Activated naive CD4-positive, alpha-beta T cell treated with anti-CD3 and anti-CD28 coated beads, Interleukin-2, amount 50 U/mL, for 16 hours (primary cell): ENCODE measurements around the gene B4GALNT1.

Experiments
- DNase-seq: peaks from one replicate; pipeline ENCODE4 v3.0.0-alpha.2; 2020

The B4GALNT1 gene

GRCh38 chr12:57583008-57583831, 49.8 kb downstream of the B4GALNT1 start:
- peak; percentile 60 for DNase-seq

- no peak for DNase-seq
These were observed 50.6 kb downstream of the B4GALNT1 start for GRCh38 chr12:57582440-57582839.

- no peak for DNase-seq
These were observed 51.2 kb downstream of the B4GALNT1 start for GRCh38 chr12:57581802-57582201.

- no peak for DNase-seq
These were observed 52.6 kb downstream of the B4GALNT1 start for GRCh38 chr12:57580466-57580795.

GRCh38 chr12:57579677-57580465, 53.1 kb downstream of the B4GALNT1 start:
- DNase-seq = no peak

- DNase-seq = no peak
These were observed 54.0 kb downstream of the B4GALNT1 start for GRCh38 chr12:57579011-57579410.

- DNase-seq = no peak
These were observed 54.8 kb downstream of the B4GALNT1 start for GRCh38 chr12:57577981-57578758.

- DNase-seq = no peak
These were observed 56.3 kb downstream of the B4GALNT1 start for GRCh38 chr12:57576613-57577160.
